ENCODE results near the gene NAALADL2. TPM values are rescaled to one million over a fixed set of nuclear protein-coding genes. Genes with fewer than 3 reads are reported as not detected.

NAALADL2 gene
- total RNA-seq, 1 donor from 2014 or later = 2.9 TPM

GRCh38 chr3:175199961-175200360 is 340.8 kb downstream of the NAALADL2 start:
- Histone ChIP-seq H3K36me3 (ENCODE audit: control insufficient read depth, insufficient read depth, low read length) (no peaks in the 10 kb centered on the region), H3K27me3 (ENCODE audit: control insufficient read depth, insufficient read depth, low read length) (no peaks in the 10 kb centered on the region), H3K4me3 (ENCODE audit: low read depth, low read length) (no peak overlapping the region)
- DNase-seq (ENCODE audit: low read depth) = no peak
- no peak for TF ChIP-seq CTCF (IDR thresholded peaks at IDR 0.05; ENCODE audit: insufficient read depth, low read length, poor library complexity, severe bottlenecking)

- Histone ChIP-seq H3K27me3 (ENCODE audit: control insufficient read depth, insufficient read depth, low read length) (no peaks in the 10 kb centered on the region), H3K36me3 (ENCODE audit: control insufficient read depth, insufficient read depth, low read length) (no peaks in the 10 kb centered on the region), H3K4me3 (ENCODE audit: low read depth, low read length) (no peak overlapping the region)
- no peak for TF ChIP-seq CTCF (IDR thresholded peaks at IDR 0.05; ENCODE audit: insufficient read depth, low read length, poor library complexity, severe bottlenecking)
- DNase-seq (ENCODE audit: low read depth) = no peak
These were observed 341.4 kb downstream of the NAALADL2 start for GRCh38 chr3:175200391-175201095.

- no peak for DNase-seq (ENCODE audit: low read depth)
- TF ChIP-seq CTCF (IDR thresholded peaks at IDR 0.05; ENCODE audit: insufficient read depth, low read length, poor library complexity, severe bottlenecking) = no peak
- no peak overlapping the region for H3K4me3 ChIP-seq (ENCODE audit: low read depth, low read length)
- H3K27me3 ChIP-seq (ENCODE audit: control insufficient read depth, insufficient read depth, low read length) = no peaks in the 10 kb centered on the region
- H3K36me3 ChIP-seq (ENCODE audit: control insufficient read depth, insufficient read depth, low read length) = no peaks in the 10 kb centered on the region
These were observed 348.2 kb downstream of the NAALADL2 start for GRCh38 chr3:175207361-175207760.

GRCh38 chr3:175208326-175208725 is 349.2 kb downstream of the NAALADL2 start:
- H3K36me3 ChIP-seq (ENCODE audit: control insufficient read depth, insufficient read depth, low read length) = no peaks in the 10 kb centered on the region
- TF ChIP-seq CTCF (IDR thresholded peaks at IDR 0.05; ENCODE audit: insufficient read depth, low read length, poor library complexity, severe bottlenecking) = no peak
- no peaks in the 10 kb centered on the region for H3K27me3 ChIP-seq (ENCODE audit: control insufficient read depth, insufficient read depth, low read length)
- no peak for DNase-seq (ENCODE audit: low read depth)
- no peak overlapping the region for H3K4me3 ChIP-seq (ENCODE audit: low read depth, low read length)

GRCh38 chr3:175211466-175211865 is 352.3 kb downstream of the NAALADL2 start:
- DNase-seq (ENCODE audit: low read depth) = no peak
- Histone ChIP-seq H3K4me3 (ENCODE audit: low read depth, low read length) (no peak overlapping the region), H3K36me3 (ENCODE audit: control insufficient read depth, insufficient read depth, low read length) (no peaks in the 10 kb centered on the region), H3K27me3 (ENCODE audit: control insufficient read depth, insufficient read depth, low read length) (no peaks in the 10 kb centered on the region)
- no peak for TF ChIP-seq CTCF (IDR thresholded peaks at IDR 0.05; ENCODE audit: insufficient read depth, low read length, poor library complexity, severe bottlenecking)

GRCh38 chr3:175212896-175213295 is 353.8 kb downstream of the NAALADL2 start:
- no peak overlapping the region for H3K4me3 ChIP-seq (ENCODE audit: low read depth, low read length)
- DNase-seq (ENCODE audit: low read depth) = no peak
- no peaks in the 10 kb centered on the region for H3K27me3 ChIP-seq (ENCODE audit: control insufficient read depth, insufficient read depth, low read length)
- H3K36me3 ChIP-seq (ENCODE audit: control insufficient read depth, insufficient read depth, low read length) = no peaks in the 10 kb centered on the region
- no peak for TF ChIP-seq CTCF (IDR thresholded peaks at IDR 0.05; ENCODE audit: insufficient read depth, low read length, poor library complexity, severe bottlenecking)

Measured in kidney epithelial cell (primary cell).